ENCODE measurements around the gene MAGEB6.
"Not testable (repeated sequence)": the region's sequence is repeated elsewhere in the genome, so short reads cannot be mapped to it uniquely, and the experiment has no call there.

The MAGEB6 gene

GRCh38 chrX:26192204-26192603, at the start of gene MAGEB6:
MAGEB6 (plus strand) TSS chrX:26192440; CDS start chrX:26193847, 1,407 bp downstream.
- Histone ChIP-seq H3K9me3 (ENCODE audit: control insufficient read depth, insufficient read depth, low read length) (no peaks in the 10 kb centered on the region), H3K4me1 (ENCODE audit: insufficient read depth, low read length) (no peaks in the 10 kb centered on the region), H3K9ac (ENCODE audit: low read depth, low read length) (no peak within 1 kb of the TSS), H3K36me3 (ENCODE audit: insufficient read depth, low read length) (no peaks in the 10 kb centered on the region)

- no peaks in the 10 kb centered on the region for H3K36me3 ChIP-seq (ENCODE audit: insufficient read depth, low read length)
- no peak overlapping the region for H3K9ac ChIP-seq (ENCODE audit: low read depth, low read length)
- no peaks in the 10 kb centered on the region for H3K9me3 ChIP-seq (ENCODE audit: control insufficient read depth, insufficient read depth, low read length)
- H3K4me1 ChIP-seq (ENCODE audit: insufficient read depth, low read length): no peaks in the 10 kb centered on the region
These were observed 46.2 kb upstream of the MAGEB6 start for GRCh38 chrX:26146024-26146423.

- 0 out of 2 replicates have a peak, but pooled peaks cover 3% of the 10 kb centered on the region for H3K9me3 ChIP-seq (ENCODE audit: control insufficient read depth, insufficient read depth, low read length)
- no peaks in the 10 kb centered on the region for H3K4me1 ChIP-seq (ENCODE audit: insufficient read depth, low read length)
- H3K36me3 ChIP-seq (ENCODE audit: insufficient read depth, low read length): no peaks in the 10 kb centered on the region
- no peak within 1 kb of the TSS for H3K9ac ChIP-seq (ENCODE audit: low read depth, low read length)
These were observed 31.9 kb upstream of the MAGEB6 start, which contains the start of gene MAGEB6B for GRCh38 chrX:26160301-26160700. MAGEB6B (plus strand) TSS chrX:26160601; CDS start chrX:26160601, 0 bp downstream.

GRCh38 chrX:26203561-26203960, 11.3 kb downstream of the MAGEB6 start:
- Histone ChIP-seq H3K4me1 (ENCODE audit: insufficient read depth, low read length) (no peaks in the 10 kb centered on the region), H3K36me3 (ENCODE audit: insufficient read depth, low read length) (no peaks in the 10 kb centered on the region)

GRCh38 chrX:26204717-26205116, 12.5 kb downstream of the MAGEB6 start:
- not testable (repeated sequence) for H3K36me3 ChIP-seq (ENCODE audit: insufficient read depth, low read length); H3K9ac ChIP-seq (ENCODE audit: low read depth, low read length); H3K9me3 ChIP-seq (ENCODE audit: control insufficient read depth, insufficient read depth, low read length); H3K4me1 ChIP-seq (ENCODE audit: insufficient read depth, low read length)

More at GRCh38 chrX:26203561-26203960, 11.3 kb downstream of the MAGEB6 start:
- H3K9me3 ChIP-seq (ENCODE audit: control insufficient read depth, insufficient read depth, low read length): no peaks in the 10 kb centered on the region
- no peak overlapping the region for H3K9ac ChIP-seq (ENCODE audit: low read depth, low read length)

- no peaks in the 10 kb centered on the region for H3K36me3 ChIP-seq (ENCODE audit: insufficient read depth, low read length)
- H3K4me1 ChIP-seq (ENCODE audit: insufficient read depth, low read length): no peaks in the 10 kb centered on the region
- no peak overlapping the region for H3K9ac ChIP-seq (ENCODE audit: low read depth, low read length)
- no peaks in the 10 kb centered on the region for H3K9me3 ChIP-seq (ENCODE audit: control insufficient read depth, insufficient read depth, low read length)
These were observed 15.8 kb downstream of the MAGEB6 start for GRCh38 chrX:26208012-26208411.

- no peak within 1 kb of the TSS for H3K9ac ChIP-seq (ENCODE audit: low read depth, low read length)
- H3K9me3 ChIP-seq (ENCODE audit: control insufficient read depth, insufficient read depth, low read length): no peaks in the 10 kb centered on the region
- no peaks in the 10 kb centered on the region for H3K36me3 ChIP-seq (ENCODE audit: insufficient read depth, low read length)
- no peaks in the 10 kb centered on the region for H3K4me1 ChIP-seq (ENCODE audit: insufficient read depth, low read length)
These were observed 23.6 kb downstream of the MAGEB6 start, which contains the start of gene MAGEB5 for GRCh38 chrX:26215869-26216268. MAGEB5 (plus strand) TSS chrX:26216169; CDS start chrX:26217302, 1,133 bp downstream.

GRCh38 chrX:26219351-26219750, 27.1 kb downstream of the MAGEB6 start:
- Histone ChIP-seq H3K4me1 (ENCODE audit: insufficient read depth, low read length) (no peaks in the 10 kb centered on the region), H3K9ac (ENCODE audit: low read depth, low read length) (no peak overlapping the region), H3K36me3 (ENCODE audit: insufficient read depth, low read length) (no peaks in the 10 kb centered on the region), H3K9me3 (ENCODE audit: control insufficient read depth, insufficient read depth, low read length) (no peaks in the 10 kb centered on the region)

- no peaks in the 10 kb centered on the region for H3K36me3 ChIP-seq (ENCODE audit: insufficient read depth, low read length)
- peaks cover 3% of the 10 kb centered on the region for H3K9me3 ChIP-seq (ENCODE audit: control insufficient read depth, insufficient read depth, low read length)
- no peak overlapping the region for H3K9ac ChIP-seq (ENCODE audit: low read depth, low read length)
- H3K4me1 ChIP-seq (ENCODE audit: insufficient read depth, low read length): no peaks in the 10 kb centered on the region
These were observed 41.9 kb downstream of the MAGEB6 start for GRCh38 chrX:26234177-26234576.
